IMR-90 (cell line): ENCODE results near the gene CCDC71. TPM values are rescaled to one million over a fixed set of nuclear protein-coding genes. Genes with fewer than 3 reads are reported as not detected.

Source experiments
- ATAC-seq: fragments of 200-7000 bp; cut with Tn5 transposase; 2 replicates; pipeline ENCODE4 v1.9.1; 2020; ENCODE audit warnings: low read depth, mild to moderate bottlenecking, moderate library complexity
- BruUV-seq: library from RNA; stranded (reverse); fragments of 400-500 nt; replicated peaks from 2 replicates; lab custom pipeline; 2021; lab: Mats Ljungman, UMichigan
- CTCF ChIA-PET: fragments of 300-600 bp; formaldehyde crosslinking; extraction: SDS; loops from one replicate; lab custom pipeline; 2021; ENCODE audit warnings: antibody characterized with exemption; lab: Yijun Ruan, JAX
- POLR2A ChIA-PET: fragments of 300-600 bp; sonication (Branson Sonifier 250); formaldehyde crosslinking; loops from one replicate; lab custom pipeline; 2022; ENCODE audit warnings: antibody characterized with exemption; ENCODE audit not compliant: unreplicated experiment; lab: Charles Lee
- DNase-seq: peaks from one replicate; pipeline ENCODE4 v3.0.0; 2013
- H2AFZ ChIP-seq: replicated peaks from 2 replicates; pipeline ENCODE3; 2013; ENCODE audit warnings: low read length, mild to moderate bottlenecking; ENCODE audit not compliant: poor library complexity
- H2AK5ac ChIP-seq: 2 replicates; pipeline ENCODE4 v1.6.1; 2013; ENCODE audit warnings: low read depth, low read length, inconsistent platforms
- H2AK9ac ChIP-seq: replicated peaks from 2 replicates; pipeline ENCODE3; 2013; ENCODE audit warnings: mild to moderate bottlenecking, low read depth, low read length, moderate library complexity; ENCODE audit not compliant: poor library complexity
- H2BK120ac ChIP-seq: 2 replicates; pipeline ENCODE4 v1.6.1; 2013; ENCODE audit warnings: low read depth, low read length, inconsistent platforms
- H2BK15ac ChIP-seq: 3 replicates; pipeline ENCODE4 v1.6.1; 2013; ENCODE audit warnings: low read depth, low read length, inconsistent platforms
- H2BK20ac ChIP-seq: 2 replicates; pipeline ENCODE4 v1.6.1; 2013; ENCODE audit warnings: low read depth, mild to moderate bottlenecking, inconsistent platforms, low read length, moderate library complexity
- H2BK5ac ChIP-seq: 2 replicates; pipeline ENCODE4 v1.6.1; 2013; ENCODE audit warnings: mild to moderate bottlenecking, low read depth, low read length, inconsistent platforms; ENCODE audit not compliant: poor library complexity, severe bottlenecking
- H3K14ac ChIP-seq: replicated peaks from 2 replicates; pipeline ENCODE4 v1.6.1; 2013; ENCODE audit warnings: low read depth, low read length, inconsistent platforms
- H3K18ac ChIP-seq: 2 replicates; pipeline ENCODE4 v1.6.1; 2013; ENCODE audit warnings: low read depth, low read length, control low read depth
- H3K23ac ChIP-seq: 2 replicates; pipeline ENCODE4 v1.6.1; 2013; ENCODE audit warnings: low read depth, low read length, inconsistent platforms
- H3K27ac ChIP-seq: 2 replicates; pipeline ENCODE4 v1.5.1; 2013; ENCODE audit warnings: mild to moderate bottlenecking, control low read depth, low read length; ENCODE audit not compliant: insufficient read depth
- H3K27me3 ChIP-seq: 2 replicates; pipeline ENCODE4 v1.6.1; 2013; ENCODE audit warnings: low read length; ENCODE audit not compliant: control insufficient read depth, insufficient read depth
- H3K36me3 ChIP-seq: 2 replicates; pipeline ENCODE4 v1.6.1; 2013; ENCODE audit warnings: low read length, mixed read lengths; ENCODE audit not compliant: control insufficient read depth, insufficient read depth
- H3K4ac ChIP-seq: 2 replicates; pipeline ENCODE4 v1.6.1; 2013; ENCODE audit warnings: low read depth, low read length, inconsistent platforms
- H3K4me1 ChIP-seq: 2 replicates; pipeline ENCODE4 v1.6.1; 2013; ENCODE audit warnings: low read length, mixed read lengths; ENCODE audit not compliant: control insufficient read depth, insufficient read depth
- H3K4me2 ChIP-seq: 2 replicates; pipeline ENCODE4 v1.6.1; 2013; ENCODE audit warnings: low read depth, mild to moderate bottlenecking, control low read depth, low read length, moderate library complexity
- H3K4me3 ChIP-seq: 2 replicates; pipeline ENCODE4 v1.5.1; 2013; ENCODE audit warnings: low read depth, mild to moderate bottlenecking, control low read depth, low read length, moderate library complexity; ENCODE audit not compliant: insufficient read depth
- H3K56ac ChIP-seq: 2 replicates; pipeline ENCODE4 v1.6.1; 2013; ENCODE audit warnings: low read length, inconsistent platforms; ENCODE audit not compliant: insufficient read depth; ENCODE audit errors: extremely low read depth
- H3K79me1 ChIP-seq, 2 experiments: 2 replicates each; pipeline ENCODE4 v1.6.1; 2013; ENCODE audit warnings: low read length in 2 of 2, inconsistent platforms in 1 of 2, low read depth in 1 of 2
- H3K9ac ChIP-seq: 2 replicates; pipeline ENCODE4 v1.6.1; 2013; ENCODE audit warnings: low read depth, low read length, control low read depth
- H3K9me1 ChIP-seq: 2 replicates; pipeline ENCODE4 v1.6.1; 2013; ENCODE audit warnings: low read length, inconsistent platforms; ENCODE audit not compliant: insufficient read depth
- H3K9me3 ChIP-seq: 2 replicates; pipeline ENCODE4 v1.6.1; 2013; ENCODE audit warnings: low read length; ENCODE audit not compliant: control insufficient read depth, insufficient read depth
- H4K20me1 ChIP-seq: 2 replicates; pipeline ENCODE4 v1.6.1; 2013; ENCODE audit warnings: low read length, inconsistent platforms; ENCODE audit not compliant: insufficient read depth
- H4K5ac ChIP-seq: 2 replicates; pipeline ENCODE4 v1.6.1; 2013; ENCODE audit warnings: mild to moderate bottlenecking, low read depth, low read length, control low read depth
- H4K8ac ChIP-seq, 2 experiments: 2 replicates each; pipeline ENCODE4 v1.6.1; 2013; ENCODE audit warnings: low read depth in 2 of 2, low read length in 2 of 2, control low read depth in 1 of 2, inconsistent platforms in 1 of 2
- H4K91ac ChIP-seq: 2 replicates; pipeline ENCODE4 v1.6.1; 2013; ENCODE audit warnings: low read depth, low read length, inconsistent platforms; ENCODE audit not compliant: insufficient read depth
- SMC3 ChIP-seq: fragments of 150-350 bp; IDR thresholded peaks from 2 replicates; pipeline ENCODE4 v1.6.1; 2016; ENCODE audit warnings: low read depth, mild to moderate bottlenecking, antibody characterized with exemption, low read length, moderate library complexity
- WGBS, 2 experiments: methylation state at CpG; one replicate each; pipeline versions ENCODE4 v1.1.5 to v1.1.7; 2013; ENCODE audit warnings: missing lambda C conversion rate in 2 of 2; ENCODE audit not compliant: insufficient read length in 1 of 2; ENCODE audit errors: extremely low coverage in 2 of 2; 5-methylcytosine and 5-hydroxymethylcytosine counted together
- dilution Hi-C: fragments of 300-500 bp; cut with HindIII; formaldehyde crosslinking; loops from one replicate; pipeline ENCODE4 v1.14.3; 2018; ENCODE audit warnings: low sequenced_read_pairs; ENCODE audit not compliant: unreplicated experiment
- in situ Hi-C: fragments of 300-500 bp; cut with MboI; formaldehyde crosslinking; loops from 3 replicates; pipeline ENCODE4 v1.14.3; 2019; ENCODE audit warnings: low sequenced_read_pairs, inconsistent platforms, mixed read lengths
- intact Hi-C: fragments of 100-400 bp; cut with micrococcal nuclease; formaldehyde crosslinking; loops from 2 replicates; pipeline ENCODE4 v1.10.0; 2022
- polyA plus RNA-seq, 3 experiments: library from polyadenylated mRNA; depleted of rRNA; stranded (reverse); fragments of >200 nt; gene quantifications; 2 replicates each; pipeline ENCODE4 v1.2.3, GENCODE V29; 2012; ENCODE audit warnings: low replicate concordance in 1 of 3
- total RNA-seq: library from RNA; depleted of rRNA; stranded (reverse); fragments of >200 nt; gene quantifications from 2 replicates; pipeline ENCODE4 v1.2.3, GENCODE V29; 2012

The CCDC71 gene
- total and polyA plus RNA-seq, 2 of the 4 experiments (the other 2 are of a cell fraction) = 29.4 to 35.9 TPM

GRCh38 chr3:49175530-49175929 lies 9.4 kb upstream of the CCDC71 start:
- CTCF ChIA-PET = interaction anchor here (1.2 kb wide), 1 partner anchor 22 kb away, joined by 3 read pairs; no protein-coding TSS in a partner anchor
- Histone ChIP-seq H2BK20ac (no peak overlapping the region), H3K56ac (no peak overlapping the region), H2AK5ac (no peak overlapping the region), H4K5ac (no peak overlapping the region), H3K9me3 (no peaks in the 10 kb centered on the region), H3K4me2 (no peak overlapping the region), H2BK5ac (no peak overlapping the region), H3K14ac (no peak overlapping the region), H3K79me1 (peaks cover 12 to 38% of the 10 kb centered on the region in 2 experiments; a peak in 3 of 4 replicates), H2AK9ac (no peak overlapping the region), H3K27ac (no peak overlapping the region), H3K36me3 (peaks cover 17% of the 10 kb centered on the region; the same call in 1 of the 2 replicates), H4K20me1 (no peaks in the 10 kb centered on the region), H3K4ac (no peak overlapping the region), H3K18ac (no peak overlapping the region), H4K8ac (no peak overlapping the region), H3K23ac (no peak overlapping the region), H2BK120ac (no peak overlapping the region), H3K4me3 (no peak overlapping the region), H2AFZ (no peak overlapping the region), H4K91ac (no peak overlapping the region), H3K4me1 (peaks cover 21% of the 10 kb centered on the region), H3K9me1 (peaks cover 18% of the 10 kb centered on the region; the same call in 1 of the 2 replicates), H2BK15ac (no peak overlapping the region), H3K27me3 (no peaks in the 10 kb centered on the region), H3K9ac (no peak overlapping the region)
- POLR2A ChIA-PET = no interaction called here
- no peak for TF ChIP-seq SMC3
- DNase-seq = no peak
- in situ Hi-C loops (no loop called here), dilution Hi-C loops (no loop called here), intact Hi-C loops (no loop called here)
- WGBS, 2 experiments = 78% methylated on average over 3 of the region's 8 CpGs; no CpG with 5 or more reads in 1 of the 2 experiments
- ATAC-seq = no peak
- BruUV-seq = no TSS peak
